Activated CD8-positive, alpha-beta memory T cell treated with anti-CD3 and anti-CD28 coated beads for 36 hours (primary cell): ENCODE results near the gene STAG2. TPM values are rescaled to one million over a fixed set of nuclear protein-coding genes. Genes with fewer than 3 reads are reported as not detected.
"Not testable (repeated sequence)": the region's sequence is repeated elsewhere in the genome, so short reads cannot be mapped to it uniquely, and the experiment has no call there.

ENCODE experiments used
- CTCF ChIA-PET: fragments of 350-600 bp; sonication (Branson Sonifier 250); formaldehyde crosslinking; loops from one replicate; lab custom pipeline; 2021; ENCODE audit warnings: antibody characterized with exemption; lab: Charles Lee
- POLR2A ChIA-PET: fragments of 350-600 bp; sonication (Branson Sonifier 250); formaldehyde crosslinking; loops from one replicate; lab custom pipeline; 2021; ENCODE audit warnings: antibody characterized with exemption; lab: Charles Lee
- total RNA-seq, 2 experiments: library from RNA; stranded (reverse); gene quantifications; one replicate each; pipeline ENCODE4 v1.2.3, GENCODE V29; 2021

STAG2 gene
- 100 to 1,000 TPM; 117 to 126 TPM for total RNA-seq

DNA sequence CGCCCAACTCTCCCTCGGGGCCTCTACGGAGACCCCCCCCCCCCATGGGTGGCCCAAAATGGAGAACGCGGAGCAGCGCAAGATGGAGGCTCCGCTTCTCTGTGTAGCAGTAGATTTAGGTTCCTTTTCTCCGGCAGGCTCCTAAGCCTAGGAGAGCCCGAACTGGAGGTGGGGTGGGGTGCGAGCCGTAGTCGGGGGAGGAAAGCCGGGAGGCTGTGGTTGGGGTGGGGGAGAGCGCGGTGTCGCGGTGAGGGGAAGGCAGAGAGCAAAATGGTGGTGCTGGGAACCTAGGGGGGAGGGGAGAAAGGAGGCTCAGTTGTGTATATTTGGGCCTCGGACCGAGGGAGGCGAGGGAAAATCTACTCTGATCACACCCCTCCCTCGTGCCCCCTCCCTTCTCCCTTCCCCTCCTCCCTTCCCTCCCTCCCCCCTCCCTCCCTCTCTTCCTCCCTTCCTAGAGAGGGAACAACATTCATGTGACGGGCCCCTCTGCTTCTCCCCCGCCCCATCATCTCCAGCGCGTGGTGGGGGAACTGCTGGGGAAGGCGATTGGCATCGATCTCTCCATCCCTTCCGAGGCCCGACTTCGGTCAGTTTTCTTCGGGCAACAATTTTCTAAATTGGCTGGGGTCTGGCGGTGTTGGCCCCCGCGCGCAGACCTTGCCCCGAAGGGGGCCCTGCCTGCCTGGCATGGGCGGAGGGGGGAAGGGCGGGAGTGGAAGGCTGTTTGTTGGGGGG, at the start of gene STAG2:
Gene STAG2 (plus strand): TSS at position 439 of the 738 bp plus-strand sequence. CDS start 60,922 bp downstream, outside the sequence.
- POLR2A ChIA-PET = interaction anchor here (0.6 to 0.9 kb wide), 2 partner anchors 63 to 94 kb away, joined by 4 read pairs; no protein-coding TSS in a partner anchor
- CTCF ChIA-PET = interaction anchor here (0.9 kb wide), 1 partner anchor 72 kb away, joined by 3 read pairs; no protein-coding TSS in a partner anchor

DNA sequence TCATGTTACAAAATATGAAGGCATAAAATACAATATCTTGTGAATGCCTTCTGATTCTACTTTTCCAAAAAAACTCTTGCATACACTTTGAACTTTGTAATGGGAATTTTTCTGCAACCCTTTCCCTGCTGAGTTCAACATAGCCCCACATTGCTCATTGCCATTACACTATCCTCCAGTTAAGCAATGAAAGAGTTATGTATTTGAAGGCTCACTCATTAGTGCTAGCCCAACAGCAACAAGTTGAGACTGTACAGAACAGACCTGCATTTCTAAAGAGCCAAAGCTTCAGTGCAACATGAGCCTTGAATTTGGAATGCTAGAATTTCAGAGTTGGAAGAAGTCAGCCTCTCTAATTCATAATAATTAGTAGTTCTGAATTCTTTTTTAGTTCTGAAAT, 44.4 kb upstream of the STAG2 start:
- CTCF ChIA-PET = no interaction called here

DNA sequence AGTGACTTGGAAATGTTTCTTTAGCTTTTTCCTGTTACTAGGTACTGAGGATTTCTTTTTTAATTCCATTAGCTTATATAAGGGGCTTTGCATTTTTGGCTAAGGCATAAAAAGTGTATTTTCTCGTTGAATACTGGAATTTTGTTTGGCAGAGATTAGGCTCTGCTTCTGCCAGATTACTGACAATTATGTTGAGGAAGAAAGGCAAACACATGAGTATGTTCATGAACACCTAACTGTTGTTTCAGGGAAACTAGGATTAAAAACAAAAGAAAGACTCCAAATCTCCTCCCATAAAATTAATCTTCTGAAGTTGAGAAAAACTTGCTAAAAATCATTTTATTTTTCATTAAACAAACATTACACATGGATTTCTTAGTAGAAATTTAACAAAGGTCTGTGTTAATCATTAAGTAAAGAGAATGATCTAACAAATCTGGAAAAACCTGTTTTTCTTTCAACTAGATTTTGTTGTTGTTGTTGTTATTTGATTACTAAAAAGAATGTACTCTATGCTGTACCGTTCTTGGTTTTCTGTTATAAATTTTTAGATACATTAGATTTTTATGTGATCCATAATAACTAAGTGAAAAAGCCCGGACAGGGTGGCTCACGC, 43.3 kb upstream of the STAG2 start:
- CTCF ChIA-PET = no interaction called here
- POLR2A ChIA-PET = no interaction called here

More for the DNA sequence above, 44.4 kb upstream of the STAG2 start:
- POLR2A ChIA-PET = no interaction called here

DNA sequence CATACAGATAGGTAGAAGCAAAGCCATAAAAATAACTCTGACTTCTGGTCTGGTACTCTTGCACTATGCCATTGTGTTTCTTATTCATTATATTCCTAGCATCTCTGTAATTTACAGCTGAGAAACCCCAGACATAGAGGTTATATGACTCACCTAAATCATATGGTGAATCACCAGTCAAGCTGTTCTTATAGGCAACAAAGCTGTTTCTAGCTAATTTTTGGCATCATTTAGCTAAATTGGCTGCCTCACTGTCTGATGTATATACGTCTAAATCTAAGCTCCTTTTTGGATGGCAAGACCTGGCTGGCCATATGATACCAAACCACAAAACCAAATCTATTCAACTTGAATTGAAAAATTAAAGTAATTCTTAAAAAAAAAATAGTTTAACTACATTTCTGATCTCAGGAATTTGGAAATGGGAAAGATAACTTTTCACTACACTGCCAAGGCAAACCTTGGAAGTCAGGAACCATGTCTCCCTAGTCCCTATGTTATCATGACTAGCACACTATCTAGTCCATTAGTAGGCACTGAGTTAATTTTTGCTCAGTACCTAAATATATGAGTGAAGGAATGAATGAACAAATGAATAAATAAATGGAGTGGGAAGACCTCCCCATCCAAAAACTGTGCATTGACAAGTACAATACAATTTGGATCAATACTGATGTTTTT, 41.3 kb upstream of the STAG2 start:
- POLR2A ChIA-PET = no interaction called here
- CTCF ChIA-PET = interaction anchor here (0.7 kb wide), 1 partner anchor 64 kb away, joined by 3 read pairs; no protein-coding TSS in a partner anchor

DNA sequence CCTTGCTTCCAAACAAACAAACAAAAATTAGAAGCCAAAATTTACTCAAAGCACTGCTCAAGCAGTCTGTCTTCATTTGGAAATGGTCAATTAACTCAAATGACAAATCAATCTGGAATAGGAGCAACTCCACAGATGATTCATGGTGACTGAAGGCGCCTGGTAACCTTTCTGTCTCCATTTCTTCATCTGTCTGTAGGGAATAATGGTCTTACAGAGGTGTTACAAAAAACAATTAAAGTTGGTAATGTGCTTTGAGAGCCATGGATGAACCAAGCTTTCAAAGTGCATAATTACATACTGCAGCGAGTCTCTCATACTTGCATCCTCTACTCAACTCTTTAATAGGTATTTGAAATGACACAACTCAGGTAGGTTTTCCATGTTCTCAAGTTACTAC, 38.3 kb upstream of the STAG2 start:
- ChIA-PET CTCF (no interaction called here), POLR2A (interaction anchor here (0.7 kb wide), 1 partner anchor 49 kb away, joined by 6 read pairs; no protein-coding TSS in a partner anchor)

DNA sequence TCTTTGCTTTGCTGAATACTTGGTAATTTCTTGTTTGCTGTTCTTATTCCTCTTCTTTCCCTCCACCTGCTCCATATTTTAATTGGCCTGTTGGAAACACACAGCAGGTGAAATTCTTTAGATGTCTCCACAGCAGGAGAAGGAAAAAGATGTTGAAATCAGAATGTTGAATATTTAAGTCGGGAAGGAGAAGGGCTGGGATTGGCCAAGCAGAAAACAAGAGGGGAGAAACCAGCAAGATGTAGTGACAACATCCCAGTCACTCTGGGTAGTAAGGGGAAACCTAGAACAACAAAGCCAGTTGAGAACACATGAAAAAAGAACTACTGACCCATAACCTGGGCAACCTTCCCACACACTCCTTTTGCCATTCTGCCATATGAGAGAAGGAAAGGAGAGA, 37.3 kb upstream of the STAG2 start:
- ChIA-PET CTCF (no interaction called here), POLR2A (no interaction called here)

DNA sequence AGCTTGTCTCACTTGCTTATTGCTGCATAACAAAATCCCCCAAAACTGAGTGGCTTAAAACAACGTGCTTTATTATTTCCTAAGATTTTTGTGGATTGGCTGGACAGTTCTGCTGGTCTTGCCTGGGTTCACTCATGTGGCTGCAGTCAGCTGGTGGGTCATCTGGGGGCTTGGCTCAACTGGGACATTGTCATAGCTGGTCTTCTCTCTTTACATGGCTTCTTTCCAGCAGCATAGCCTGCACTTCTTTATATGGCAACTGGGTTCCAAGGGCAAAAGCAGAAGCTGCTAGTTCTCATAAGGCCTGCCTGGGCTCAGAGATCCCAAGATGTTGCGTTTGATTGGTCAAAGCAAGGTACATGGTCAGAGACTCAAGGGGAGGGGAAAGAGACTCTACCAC, 33.7 kb upstream of the STAG2 start:
- ChIA-PET CTCF (no interaction called here), POLR2A (no interaction called here)

DNA sequence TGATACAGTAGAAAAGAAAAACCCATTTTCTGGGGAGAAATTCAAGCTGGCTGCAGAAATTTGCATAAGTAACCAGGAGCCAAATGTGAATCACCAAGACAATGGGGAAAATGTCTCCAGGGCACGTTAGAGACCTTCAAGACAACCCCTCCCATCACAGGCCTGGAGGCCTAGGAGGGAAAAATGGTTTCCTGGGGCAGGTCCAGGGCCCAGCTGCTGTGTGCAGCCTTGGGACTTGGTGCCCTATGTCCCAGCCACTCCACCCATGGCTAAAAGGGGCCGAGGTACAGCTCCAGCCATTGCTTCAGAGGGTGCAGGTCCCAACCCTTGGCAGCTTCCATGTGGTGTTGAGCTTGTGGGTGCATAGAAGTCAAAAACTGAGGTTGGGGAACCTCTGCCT, 29.5 kb upstream of the STAG2 start:
- POLR2A ChIA-PET, CTCF ChIA-PET: not testable (repeated sequence)

DNA sequence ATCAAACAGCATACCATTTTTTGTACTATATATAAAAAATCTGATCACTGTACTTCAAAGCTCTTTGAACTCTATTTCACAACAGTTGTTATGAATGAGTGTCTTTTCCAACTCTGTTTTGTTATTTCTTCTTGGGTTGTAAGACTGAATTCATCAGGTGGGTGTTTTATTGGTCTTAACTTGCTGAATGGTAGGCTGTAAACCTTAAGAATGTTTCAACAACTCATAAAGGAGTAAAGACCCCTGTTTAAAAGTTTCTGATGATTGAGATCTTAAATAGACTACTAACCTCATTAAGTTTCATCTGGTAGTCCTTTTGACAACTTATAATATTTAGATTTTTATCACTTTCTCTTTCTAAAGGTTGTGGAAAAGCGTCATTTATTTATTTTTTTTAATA, 18.4 kb upstream of the STAG2 start:
- ChIA-PET CTCF (no interaction called here), POLR2A (interaction anchor here (0.5 kb wide), 1 partner anchor 165 kb away, joined by 8 read pairs; no protein-coding TSS in a partner anchor)

DNA sequence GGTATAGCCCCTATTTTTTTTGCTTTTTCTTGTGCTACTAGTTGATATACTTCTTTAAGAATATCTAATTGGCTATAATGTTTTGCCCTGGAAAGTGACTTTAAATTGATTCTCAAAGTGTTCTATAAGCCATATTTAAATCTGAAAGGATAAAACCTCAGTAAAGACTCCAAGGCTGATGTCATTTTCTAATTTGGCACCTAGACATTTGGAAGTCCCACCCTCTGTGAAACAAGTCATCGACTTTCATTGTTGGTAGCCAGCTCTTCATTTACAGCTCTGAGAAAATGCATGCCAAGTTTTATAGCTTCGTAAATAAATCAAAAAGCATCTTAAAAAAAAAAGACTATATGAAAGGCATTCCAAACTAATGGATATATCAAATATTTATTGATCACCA, 18.0 kb upstream of the STAG2 start:
- ChIA-PET POLR2A (no interaction called here), CTCF (no interaction called here)

DNA sequence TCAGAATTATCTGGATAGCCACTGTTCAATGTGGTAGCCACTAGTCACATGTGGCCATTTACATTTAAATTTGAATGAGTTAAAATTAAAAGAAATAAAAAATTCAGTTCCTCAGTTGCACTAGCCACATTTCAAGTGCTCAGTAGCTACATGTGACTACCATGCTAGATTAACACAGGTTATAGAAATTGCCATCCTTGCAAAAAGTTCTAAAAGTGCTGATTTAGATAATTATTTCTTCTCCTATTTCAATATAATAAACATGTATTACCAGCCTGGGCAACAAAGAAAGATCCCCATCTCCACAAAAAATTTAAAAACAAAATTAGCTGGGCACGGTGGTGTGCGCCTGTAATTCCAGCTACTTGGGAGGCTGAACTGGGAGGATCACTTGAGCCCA, 11.7 kb upstream of the STAG2 start:
- ChIA-PET POLR2A (no interaction called here), CTCF (no interaction called here)

DNA sequence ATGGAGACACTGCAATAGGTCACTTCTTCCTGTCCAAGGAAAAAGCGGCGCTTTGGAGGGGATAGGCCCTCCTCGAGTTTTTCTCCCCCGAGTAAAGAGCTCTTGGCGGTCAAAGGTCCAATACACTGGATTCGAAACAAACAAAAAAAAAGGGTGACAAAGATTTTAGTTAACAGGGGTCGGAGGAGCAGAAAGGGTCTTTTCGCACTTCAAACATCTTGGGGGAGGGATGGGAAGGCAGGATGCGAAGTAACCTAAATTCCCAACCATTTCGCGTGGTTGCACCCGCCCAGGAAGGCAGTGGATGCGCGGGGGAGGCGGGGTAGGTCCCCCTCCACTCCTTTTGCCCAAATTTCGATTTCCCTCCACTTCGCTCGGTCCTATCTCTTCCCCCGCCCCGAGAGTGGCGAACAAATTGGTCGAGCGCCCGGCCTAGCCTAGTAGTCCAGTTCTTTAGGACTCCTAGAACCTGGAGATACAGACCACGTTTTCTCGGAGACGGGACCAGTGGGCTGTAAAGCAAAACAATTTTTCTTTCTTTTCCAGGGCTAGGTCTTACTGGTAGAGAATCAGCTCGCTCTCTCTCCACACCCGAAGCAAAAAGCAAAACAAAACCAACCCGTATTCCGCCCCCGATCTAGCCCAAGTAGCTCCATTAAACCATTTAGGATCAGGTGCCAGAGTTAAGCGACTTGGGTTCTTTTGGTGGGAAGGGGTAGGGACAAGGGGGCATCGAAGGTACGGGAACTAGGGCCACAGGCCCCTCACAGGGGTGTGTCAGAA, 2.0 kb upstream of the STAG2 start:
- CTCF ChIA-PET = interaction anchor here (1.6 kb wide), 1 partner anchor 127 kb away, joined by 3 read pairs; no protein-coding TSS in a partner anchor
- POLR2A ChIA-PET = interaction anchor here (0.6 kb wide), 1 partner anchor 47 kb away, joined by 10 read pairs; no protein-coding TSS in a partner anchor

DNA sequence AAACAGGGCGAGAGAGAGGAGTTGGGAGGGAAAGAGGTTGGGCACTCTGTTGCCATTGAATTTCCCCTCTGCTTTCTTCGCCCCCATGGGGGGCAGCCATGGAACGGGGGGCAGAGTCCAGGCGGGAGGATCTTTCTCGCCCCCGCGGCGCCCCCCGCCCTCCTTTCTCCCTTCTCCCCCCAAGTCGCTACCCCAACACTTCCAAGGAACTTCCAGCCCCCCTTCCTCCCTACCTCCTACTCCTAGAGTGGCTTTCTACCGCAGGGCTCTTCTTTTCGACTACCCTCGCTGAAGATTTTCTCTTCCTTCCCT, 594 bp upstream of the STAG2 start:
- CTCF ChIA-PET = interaction anchor here (0.6 to 1.6 kb wide), 10 partner anchors 38 to 544 kb away, joined by 3 to 5 read pairs (median 4); partner anchors contain the start of gene XIAP
- POLR2A ChIA-PET = interaction anchor here (0.7 kb wide), 2 partner anchors 13 to 106 kb away, joined by 5 to 10 read pairs; no protein-coding TSS in a partner anchor

DNA sequence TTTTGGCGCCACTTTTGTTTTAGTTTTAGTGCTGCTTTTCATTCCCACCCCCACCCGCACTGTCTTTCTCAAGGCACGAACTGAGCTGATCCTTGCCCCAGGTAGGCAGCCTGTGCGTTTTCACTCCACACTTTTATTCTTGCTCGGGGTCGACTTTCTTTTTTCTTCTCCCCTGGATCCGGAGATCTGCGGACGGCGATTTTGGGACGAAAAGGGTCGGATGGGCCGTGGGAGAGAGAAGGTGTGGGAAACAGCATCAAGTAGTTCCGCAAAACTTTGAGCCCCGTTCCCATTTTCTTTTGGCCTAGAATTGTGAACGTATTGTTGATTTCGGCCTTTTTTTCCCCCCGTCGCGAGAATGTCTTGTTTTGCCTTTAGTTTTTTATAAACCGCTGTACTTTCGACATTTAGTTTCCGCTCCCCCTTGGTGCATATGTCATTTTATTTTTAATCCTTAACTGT, 531 bp downstream of the STAG2 start:
- ChIA-PET POLR2A (interaction anchor here (0.6 to 1.4 kb wide), 3 partner anchors 15 to 93 kb away, joined by 4 to 6 read pairs (median 4); no protein-coding TSS in a partner anchor), CTCF (interaction anchor here (0.9 kb wide), 1 partner anchor 182 kb away, joined by 3 read pairs; no protein-coding TSS in a partner anchor)

DNA sequence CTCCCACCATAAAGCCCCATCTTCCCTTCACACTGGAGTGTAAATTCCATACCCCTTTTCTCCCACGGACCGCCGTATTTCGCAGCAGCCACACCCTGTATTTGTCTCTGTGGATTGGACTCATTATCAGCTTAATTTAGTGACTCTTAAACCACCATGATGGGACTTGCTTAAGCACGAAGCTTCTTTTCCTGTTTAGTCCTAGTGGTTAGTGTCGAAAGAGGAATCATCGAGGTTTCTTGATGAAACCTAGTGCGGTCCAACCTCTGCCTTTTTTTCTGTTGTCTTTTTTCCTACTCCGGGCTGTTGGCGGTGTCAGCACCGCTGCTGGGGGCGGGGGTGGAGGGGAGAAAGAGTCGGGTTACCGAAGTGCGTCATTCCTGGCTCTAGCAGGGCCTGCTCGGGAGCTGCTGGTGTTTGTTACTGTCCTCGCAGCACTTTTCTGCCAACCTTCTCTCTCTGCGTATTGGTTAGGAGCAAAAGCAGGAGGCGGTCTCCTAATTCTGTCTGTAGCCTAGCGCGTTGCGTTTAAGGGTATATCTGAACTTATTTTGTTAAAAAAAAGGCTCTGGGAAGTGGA, 1.4 kb downstream of the STAG2 start:
- ChIA-PET POLR2A (interaction anchor here (1.4 kb wide), 1 partner anchor 14 kb away, joined by 6 read pairs; no protein-coding TSS in a partner anchor), CTCF (interaction anchor here (0.9 kb wide), 1 partner anchor 182 kb away, joined by 3 read pairs; no protein-coding TSS in a partner anchor)

DNA sequence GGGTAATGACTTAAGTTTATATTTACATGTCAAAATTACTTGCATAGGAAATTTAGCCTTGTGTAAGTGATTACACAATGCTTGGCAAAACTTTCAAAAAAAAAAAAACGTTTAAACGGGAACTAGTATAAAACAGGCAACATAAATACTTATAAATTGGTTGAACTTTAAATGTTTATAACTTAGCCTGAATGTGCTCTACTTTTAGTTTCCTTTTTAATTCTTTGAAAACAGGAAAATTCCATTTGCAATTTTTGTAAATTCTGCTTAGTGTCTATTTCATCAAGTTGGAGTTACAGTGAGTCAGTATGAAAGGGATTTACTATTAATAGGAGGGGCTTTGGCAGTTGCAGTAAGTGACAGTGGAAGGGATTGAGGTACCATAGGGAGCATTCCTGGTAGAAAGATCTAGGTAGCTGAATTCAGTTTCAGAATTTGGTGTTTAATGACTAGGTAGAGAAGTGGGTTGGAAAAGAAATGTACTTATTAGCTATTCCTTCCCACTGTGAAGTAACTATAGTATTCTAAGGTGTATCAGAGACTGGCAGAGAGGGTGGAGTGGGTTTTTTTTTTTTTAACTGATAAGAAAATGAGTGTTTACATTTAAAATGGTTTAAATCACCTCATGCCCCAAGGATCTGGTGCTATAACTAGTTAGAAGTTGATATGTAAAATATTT, 2.8 kb downstream of the STAG2 start:
- ChIA-PET POLR2A (no interaction called here), CTCF (no interaction called here)

DNA sequence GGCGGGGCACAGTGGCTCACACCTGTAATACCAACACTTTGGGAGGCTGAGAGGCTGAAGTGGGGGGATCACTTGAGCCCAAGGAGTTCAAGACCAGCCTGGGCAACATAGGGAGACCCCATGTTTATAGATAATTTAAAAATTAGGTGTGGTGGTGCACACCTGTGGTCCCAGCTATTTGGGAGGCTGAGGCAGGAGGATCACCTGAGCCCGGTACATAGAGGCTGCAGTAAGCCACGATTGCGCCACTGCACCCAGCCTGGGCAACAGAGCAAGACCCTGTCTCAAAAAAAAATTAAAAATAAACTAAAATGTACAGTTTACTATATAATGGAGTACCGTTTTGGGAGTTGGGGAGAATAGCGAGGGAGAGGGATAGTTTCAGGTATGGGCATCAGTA, 4.2 kb downstream of the STAG2 start:
- ChIA-PET POLR2A (no interaction called here), CTCF (no interaction called here)

DNA sequence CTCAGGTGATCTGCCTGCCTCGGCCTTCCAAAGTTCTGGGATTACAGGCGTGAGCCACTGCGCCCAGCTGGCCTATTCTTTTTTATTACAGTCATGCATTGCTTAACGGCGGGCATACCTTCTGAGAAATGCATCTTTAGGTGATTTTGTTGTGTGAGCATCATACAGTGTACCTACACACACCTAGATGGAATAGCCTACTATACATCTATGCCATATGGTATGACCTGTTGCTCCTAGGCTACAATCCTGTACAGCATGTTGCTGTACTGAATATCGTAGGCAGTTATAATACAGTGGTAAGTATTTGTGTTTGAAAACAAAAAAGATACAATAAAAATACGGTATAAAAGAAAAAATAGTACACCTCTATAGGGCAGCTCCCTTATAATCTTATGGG, 6.0 kb downstream of the STAG2 start:
- ChIA-PET POLR2A (no interaction called here), CTCF (interaction anchor here (0.7 kb wide), 1 partner anchor 67 kb away, joined by 4 read pairs; no protein-coding TSS in a partner anchor)
